ENCODE data around the gene C1orf141. TPM values are rescaled to one million over a fixed set of nuclear protein-coding genes. Genes with fewer than 3 reads are reported as not detected.

C1orf141 gene
- total RNA-seq, 4 donors from 2014 or later, result not detected

DNA sequence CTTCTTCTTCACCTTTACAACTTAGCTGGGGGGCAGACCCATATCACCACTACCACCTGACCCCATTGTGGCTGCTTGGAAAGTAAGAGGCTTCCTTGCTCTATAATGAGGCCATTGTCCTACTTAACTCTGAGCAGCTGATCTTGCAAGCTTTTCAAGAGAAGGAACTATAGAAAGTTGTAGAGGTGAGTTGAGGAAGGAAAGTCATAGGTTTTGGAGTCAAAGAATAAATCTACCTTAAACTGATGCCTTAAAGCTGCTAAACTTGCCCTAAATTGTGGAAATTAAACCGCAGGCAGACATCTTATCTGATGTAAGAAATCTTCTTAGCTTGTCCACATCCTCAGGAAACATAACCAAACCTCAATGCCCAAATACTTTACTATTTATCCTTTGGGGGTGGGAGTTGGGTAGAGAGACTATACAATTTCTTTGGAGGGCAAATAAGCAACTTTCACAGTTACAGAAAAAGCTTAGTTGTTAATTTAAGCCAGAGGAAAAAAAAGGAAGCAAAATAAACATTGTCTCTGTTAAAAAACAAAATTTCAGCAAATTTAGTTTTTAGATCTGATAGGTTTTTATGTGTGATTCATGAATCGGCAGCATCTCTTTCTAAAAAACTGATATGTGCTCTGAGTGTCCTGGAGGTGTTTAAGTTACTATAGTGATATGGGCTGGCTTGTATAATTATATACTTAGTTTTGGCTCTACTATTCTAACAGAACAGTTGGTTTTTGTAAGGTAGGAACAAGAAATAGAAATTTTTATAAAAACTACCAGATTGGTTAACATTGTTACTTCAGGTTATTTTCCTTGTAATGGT, 36.2 kb upstream of the C1orf141 start:
- 66 to 68% methylated on average over 2 of the region's 2 CpGs for WGBS, 2 donors
- no peak overlapping the region for H3K4me3 ChIP-seq (ENCODE audit: low read depth, poor library complexity, severe bottlenecking)
- no peak for DNase-seq (ENCODE audit: low spot score in 2 of 2)

DNA sequence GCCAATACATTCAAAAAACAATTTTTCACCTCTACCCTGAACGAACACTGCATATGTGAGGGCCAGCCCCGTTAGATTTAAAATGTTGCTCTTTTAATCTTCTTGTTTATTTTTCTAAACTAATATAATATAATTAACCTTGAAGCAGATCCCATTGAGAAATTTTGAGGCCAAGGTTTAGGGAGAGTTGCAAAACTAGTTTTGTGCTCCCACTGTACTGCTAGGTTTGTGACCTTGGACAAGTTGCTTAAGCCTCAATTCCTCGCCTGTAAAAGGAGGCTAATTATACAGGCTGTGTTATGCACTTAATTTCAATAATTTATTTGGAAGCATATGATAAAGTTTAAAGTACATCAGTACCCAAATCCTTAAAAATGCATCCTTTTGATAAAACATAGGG, 35.2 kb upstream of the C1orf141 start:
- intact Hi-C loops (cut with DNase I; ENCODE audit: low total_unique reads), result no loop called here
- no peak for DNase-seq (ENCODE audit: low spot score in 2 of 2)
- TF ChIP-seq, protein P1, sequence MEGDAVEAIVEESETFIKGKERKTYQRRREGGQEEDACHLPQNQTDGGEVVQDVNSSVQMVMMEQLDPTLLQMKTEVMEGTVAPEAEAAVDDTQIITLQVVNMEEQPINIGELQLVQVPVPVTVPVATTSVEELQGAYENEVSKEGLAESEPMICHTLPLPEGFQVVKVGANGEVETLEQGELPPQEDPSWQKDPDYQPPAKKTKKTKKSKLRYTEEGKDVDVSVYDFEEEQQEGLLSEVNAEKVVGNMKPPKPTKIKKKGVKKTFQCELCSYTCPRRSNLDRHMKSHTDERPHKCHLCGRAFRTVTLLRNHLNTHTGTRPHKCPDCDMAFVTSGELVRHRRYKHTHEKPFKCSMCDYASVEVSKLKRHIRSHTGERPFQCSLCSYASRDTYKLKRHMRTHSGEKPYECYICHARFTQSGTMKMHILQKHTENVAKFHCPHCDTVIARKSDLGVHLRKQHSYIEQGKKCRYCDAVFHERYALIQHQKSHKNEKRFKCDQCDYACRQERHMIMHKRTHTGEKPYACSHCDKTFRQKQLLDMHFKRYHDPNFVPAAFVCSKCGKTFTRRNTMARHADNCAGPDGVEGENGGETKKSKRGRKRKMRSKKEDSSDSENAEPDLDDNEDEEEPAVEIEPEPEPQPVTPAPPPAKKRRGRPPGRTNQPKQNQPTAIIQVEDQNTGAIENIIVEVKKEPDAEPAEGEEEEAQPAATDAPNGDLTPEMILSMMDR (IDR thresholded peaks at IDR 0.05), result no peak
- no peak for TF ChIP-seq POLR2A (IDR thresholded peaks at IDR 0.05)
- WGBS, 2 donors, result 65 to 66% methylated on average over 3 of the region's 3 CpGs
- no peak overlapping the region for H3K4me3 ChIP-seq (ENCODE audit: low read depth, poor library complexity, severe bottlenecking)

More for the DNA sequence above, 36.2 kb upstream of the C1orf141 start:
- no peak for TF ChIP-seq POLR2A (IDR thresholded peaks at IDR 0.05)
- intact Hi-C loops (cut with DNase I; ENCODE audit: low total_unique reads), result no loop called here

DNA sequence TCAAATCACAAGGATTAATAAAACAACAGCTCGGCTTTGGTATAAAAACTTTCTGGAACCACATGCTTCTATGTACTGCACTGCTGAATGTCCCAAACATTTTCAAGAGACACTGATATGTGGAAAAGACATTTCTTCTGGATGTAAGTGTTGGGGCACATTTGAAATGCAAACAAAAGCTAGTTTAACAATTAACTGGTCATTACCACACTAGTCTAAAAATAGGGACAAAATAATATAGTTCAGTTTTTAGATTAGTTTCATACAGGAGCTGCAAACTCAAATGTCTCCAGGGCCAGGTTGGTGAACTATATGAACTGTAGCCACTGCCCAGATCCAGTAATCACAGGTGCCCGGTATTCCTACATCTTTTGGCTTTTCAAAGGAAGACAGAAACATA, 34.7 kb upstream of the C1orf141 start:
- TF ChIP-seq POLR2A (IDR thresholded peaks at IDR 0.05), result no peak
- TF ChIP-seq, protein P1 (IDR thresholded peaks at IDR 0.05), result no peak
- WGBS, 2 donors, result 77 to 81% methylated on average over 2 of the region's 2 CpGs
- H3K4me3 ChIP-seq (ENCODE audit: low read depth, poor library complexity, severe bottlenecking), result no peak overlapping the region
- no peak for DNase-seq (ENCODE audit: low spot score in 2 of 2)
- intact Hi-C loops (cut with DNase I; ENCODE audit: low total_unique reads), result no loop called here

DNA sequence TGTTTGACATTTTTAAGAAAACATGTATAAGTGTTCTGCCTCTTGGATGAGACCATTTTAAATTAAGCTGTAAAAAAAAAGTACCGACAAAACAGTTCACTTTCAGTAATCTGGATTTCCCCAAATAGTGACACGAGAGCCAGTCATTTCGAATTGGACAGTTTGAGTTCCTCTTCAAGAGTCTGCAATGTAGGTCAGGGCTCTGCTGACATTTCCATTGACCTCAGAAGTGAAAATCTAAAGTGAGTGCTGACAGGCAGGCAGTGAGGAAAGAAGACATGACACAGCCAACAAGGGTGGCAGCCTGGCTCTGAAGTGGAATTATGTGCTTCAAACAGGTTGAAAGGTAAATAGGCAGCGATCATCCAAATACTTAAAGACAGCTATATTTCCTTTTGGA, 31.4 kb upstream of the C1orf141 start, which contains the start of gene IL23R:
Gene IL23R, plus strand, starts transcription at position 259 of the 400 bp plus-strand sequence. CDS start 1,667 bp downstream, outside the sequence.
- TF ChIP-seq, protein P1 (IDR thresholded peaks at IDR 0.05), result no peak
- 81 to 87% methylated on average over 4 of the region's 4 CpGs for WGBS, 2 donors
- no peak for DNase-seq (ENCODE audit: low spot score in 2 of 2)
- intact Hi-C loops (cut with DNase I; ENCODE audit: low total_unique reads), result no loop called here
- no peak within 1 kb of the TSS for H3K4me3 ChIP-seq (ENCODE audit: low read depth, poor library complexity, severe bottlenecking)

DNA sequence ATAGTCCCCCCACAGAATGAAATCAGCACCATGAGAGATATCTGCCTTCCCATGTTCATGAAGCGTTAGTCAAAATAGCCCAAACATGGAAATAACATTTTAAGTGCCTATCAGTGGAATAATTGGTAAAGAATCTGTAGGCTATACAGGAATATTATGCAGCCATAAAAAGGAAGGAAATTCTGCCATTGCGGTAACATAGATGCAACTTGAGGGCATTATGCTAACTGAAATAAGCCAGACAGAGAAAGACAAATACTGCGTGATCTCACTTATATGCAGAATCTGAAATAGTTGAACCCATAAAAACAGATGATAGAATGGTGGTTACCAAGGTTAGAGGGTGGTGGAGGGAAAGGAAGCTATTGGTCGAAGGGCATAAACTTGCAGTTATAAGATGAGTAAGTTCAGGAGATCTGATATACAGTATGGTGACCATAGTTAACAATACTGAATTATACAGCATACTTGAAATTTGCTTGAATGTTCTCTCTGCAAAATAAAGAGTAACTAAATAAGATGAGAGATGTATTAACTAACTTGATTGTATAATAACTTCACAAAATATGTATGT, 30.8 kb upstream of the C1orf141 start:
- 94 to 99% methylated on average over 4 of the region's 4 CpGs for WGBS, 2 donors
- TF ChIP-seq, protein P1 (IDR thresholded peaks at IDR 0.05), result no peak
- no peak for TF ChIP-seq POLR2A (IDR thresholded peaks at IDR 0.05)
- DNase-seq (ENCODE audit: low spot score in 2 of 2), result no peak
- H3K4me3 ChIP-seq (ENCODE audit: low read depth, poor library complexity, severe bottlenecking), result no peak overlapping the region
- intact Hi-C loops (cut with DNase I; ENCODE audit: low total_unique reads), result no loop called here

DNA sequence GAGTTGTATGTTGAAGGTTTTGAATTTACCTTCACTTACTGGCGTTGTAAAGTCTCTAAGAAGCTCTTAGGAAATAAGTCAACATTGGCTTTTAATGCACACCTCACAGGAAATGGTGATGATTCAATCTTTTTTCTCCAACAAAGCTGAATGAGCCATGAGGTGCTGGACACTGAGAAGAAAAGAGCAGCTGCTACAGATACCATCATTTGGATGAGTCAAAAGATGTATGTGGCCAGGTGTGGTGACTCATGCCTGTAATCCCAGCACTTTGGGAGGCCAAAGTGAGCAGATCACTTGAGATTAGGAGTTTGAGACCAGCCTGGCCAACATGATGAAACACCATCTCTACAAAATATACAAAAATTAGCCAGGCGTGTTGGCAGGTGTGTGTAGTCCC, 28.2 kb upstream of the C1orf141 start:
- DNase-seq (ENCODE audit: low spot score in 2 of 2), result no peak
- no peak overlapping the region for H3K4me3 ChIP-seq (ENCODE audit: low read depth, poor library complexity, severe bottlenecking)
- 75 to 85% methylated on average over 2 of the region's 2 CpGs for whole genome bisulfite sequencing, 2 donors
- TF ChIP-seq, protein P1 (IDR thresholded peaks at IDR 0.05), result no peak
- no peak for TF ChIP-seq POLR2A (IDR thresholded peaks at IDR 0.05)
- intact Hi-C loops (cut with DNase I; ENCODE audit: low total_unique reads), result no loop called here
